ENCODE results near the gene GPRC5A. TPM values are rescaled to one million over a fixed set of nuclear protein-coding genes. Genes with fewer than 3 reads are reported as not detected.

GPRC5A gene
- total and polyA plus RNA-seq, 2 donors (not counting 1 experiment from before 2014, with no cell fraction given): 4.8 to 46.8 TPM

- peak overlapping the region; percentile 23 for H3K27ac ChIP-seq (ENCODE audit: insufficient read depth, low read length)
- no peaks in the 10 kb centered on the region for H3K79me2 ChIP-seq (ENCODE audit: control insufficient read depth, insufficient read depth, low read length)
- no peaks in the 10 kb centered on the region for H3K27me3 ChIP-seq (ENCODE audit: control insufficient read depth, insufficient read depth, low read length)
- no peaks in the 10 kb centered on the region for H3K9me3 ChIP-seq (ENCODE audit: control insufficient read depth, insufficient read depth, low read depth, low read length)
- H4K20me1 ChIP-seq (ENCODE audit: control insufficient read depth, extremely low read depth, insufficient read depth, low read length): no peaks in the 10 kb centered on the region
- H3K4me3 ChIP-seq (replicated peaks in 1 of 4; ENCODE audit: control extremely low read depth in 1 of 4, insufficient read depth in 1 of 4, low read depth in 3 of 4, low read length in 4 of 4): peak overlapping the region in 1 of 4 experiments; percentile 4
- H2AFZ ChIP-seq (ENCODE audit: low read length): peak overlapping the region; percentile 37
- H3K36me3 ChIP-seq (ENCODE audit: control insufficient read depth, insufficient read depth, low read length): peaks cover 8% of the 10 kb centered on the region
- peak overlapping the region; percentile 13 for H3K4me2 ChIP-seq (ENCODE audit: extremely low read depth, insufficient read depth, low read length)
- H3K9ac ChIP-seq (ENCODE audit: insufficient read depth, low read length): no peak overlapping the region
- TF ChIP-seq EZH2 (IDR thresholded peaks at IDR 0.05; ENCODE audit: low read length, missing control alignments) (no peak), CTCF (conservative IDR thresholded peaks at IDR 0.05 in 1 of 2, IDR thresholded peaks at IDR 0.05 in 1 of 2; ENCODE audit: low read depth in 1 of 2, low read length in 2 of 2) (peak; percentile 97 to 99)
- peak; percentile 62 to 84 for DNase-seq (ENCODE audit: low read depth in 2 of 2)
- peaks cover 15% of the 10 kb centered on the region for H3K4me1 ChIP-seq (ENCODE audit: control insufficient read depth, extremely low read depth, insufficient read depth, low read length)
These were observed 25.0 kb downstream of the GPRC5A start for GRCh38 chr12:12916135-12916944.

GRCh38 chr12:12917517-12917916 lies 26.2 kb downstream of the GPRC5A start:
- Histone ChIP-seq H3K4me2 (ENCODE audit: extremely low read depth, insufficient read depth, low read length) (no peak overlapping the region), H3K27me3 (ENCODE audit: control insufficient read depth, insufficient read depth, low read length) (no peaks in the 10 kb centered on the region), H3K36me3 (ENCODE audit: control insufficient read depth, insufficient read depth, low read length) (peaks cover 4% of the 10 kb centered on the region), H3K4me3 (replicated peaks in 1 of 4; ENCODE audit: control extremely low read depth in 1 of 4, insufficient read depth in 1 of 4, low read depth in 3 of 4, low read length in 4 of 4) (no peak overlapping the region), H3K27ac (ENCODE audit: insufficient read depth, low read length) (no peak overlapping the region), H3K4me1 (ENCODE audit: control insufficient read depth, extremely low read depth, insufficient read depth, low read length) (peaks cover 15% of the 10 kb centered on the region), H3K9me3 (ENCODE audit: control insufficient read depth, insufficient read depth, low read depth, low read length) (no peaks in the 10 kb centered on the region), H3K9ac (ENCODE audit: insufficient read depth, low read length) (no peak overlapping the region), H3K79me2 (ENCODE audit: control insufficient read depth, insufficient read depth, low read length) (no peaks in the 10 kb centered on the region), H2AFZ (ENCODE audit: low read length) (no peak overlapping the region), H4K20me1 (ENCODE audit: control insufficient read depth, extremely low read depth, insufficient read depth, low read length) (no peaks in the 10 kb centered on the region)
- TF ChIP-seq EZH2 (IDR thresholded peaks at IDR 0.05; ENCODE audit: low read length, missing control alignments) (no peak), CTCF (conservative IDR thresholded peaks at IDR 0.05 in 1 of 2, IDR thresholded peaks at IDR 0.05 in 1 of 2; ENCODE audit: low read depth in 1 of 2, low read length in 2 of 2) (no peak)
- DNase-seq (ENCODE audit: low read depth in 2 of 2): no peak

GRCh38 chr12:12918781-12919389 lies 27.5 kb downstream of the GPRC5A start:
- Histone ChIP-seq H3K27me3 (ENCODE audit: control insufficient read depth, insufficient read depth, low read length) (no peaks in the 10 kb centered on the region), H2AFZ (ENCODE audit: low read length) (no peak overlapping the region), H3K36me3 (ENCODE audit: control insufficient read depth, insufficient read depth, low read length) (no peaks in the 10 kb centered on the region), H4K20me1 (ENCODE audit: control insufficient read depth, extremely low read depth, insufficient read depth, low read length) (no peaks in the 10 kb centered on the region), H3K79me2 (ENCODE audit: control insufficient read depth, insufficient read depth, low read length) (no peaks in the 10 kb centered on the region), H3K9me3 (ENCODE audit: control insufficient read depth, insufficient read depth, low read depth, low read length) (no peaks in the 10 kb centered on the region), H3K9ac (ENCODE audit: insufficient read depth, low read length) (no peak overlapping the region), H3K4me1 (ENCODE audit: control insufficient read depth, extremely low read depth, insufficient read depth, low read length) (peaks cover 15% of the 10 kb centered on the region), H3K27ac (ENCODE audit: insufficient read depth, low read length) (no peak overlapping the region), H3K4me3 (replicated peaks in 1 of 4; ENCODE audit: control extremely low read depth in 1 of 4, insufficient read depth in 1 of 4, low read depth in 3 of 4, low read length in 4 of 4) (no peak overlapping the region), H3K4me2 (ENCODE audit: extremely low read depth, insufficient read depth, low read length) (no peak overlapping the region)
- no peak for DNase-seq (ENCODE audit: low read depth in 2 of 2)
- no peak for TF ChIP-seq EZH2 (IDR thresholded peaks at IDR 0.05; ENCODE audit: low read length, missing control alignments)
- no peak for TF ChIP-seq CTCF (conservative IDR thresholded peaks at IDR 0.05 in 1 of 2, IDR thresholded peaks at IDR 0.05 in 1 of 2; ENCODE audit: low read depth in 1 of 2, low read length in 2 of 2)
